NOMO-1 (cell line): Measurements from ENCODE around the gene FOXP4.

Experiments used
- DNase-seq, 2 experiments: peaks; one replicate each; lab custom pipeline; 2025; ENCODE audit not compliant: unreplicated experiment in 2 of 2; lab: John Stamatoyannopoulos, UW

The FOXP4 gene

DNA sequence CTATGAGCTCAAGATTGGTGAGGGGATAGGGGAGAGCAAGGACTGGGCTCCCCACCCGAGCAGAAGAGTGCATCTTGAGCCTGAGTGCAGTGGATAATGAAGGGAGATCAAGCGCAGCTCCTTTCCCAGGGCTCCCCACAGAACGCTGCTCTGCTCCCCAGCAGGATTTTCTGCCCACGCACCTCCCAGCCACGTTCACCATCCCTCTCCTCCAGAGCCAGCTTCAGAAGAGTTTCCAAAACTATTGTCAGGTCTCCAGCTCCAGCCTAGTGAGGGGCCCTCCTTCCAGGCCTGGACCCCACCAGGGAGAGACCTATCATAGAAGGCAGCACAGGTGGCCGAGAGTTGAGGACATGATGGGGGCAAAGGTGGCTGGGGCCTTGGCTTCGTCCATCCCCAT, 34.5 kb downstream of the FOXP4 start:
- no peak for DNase-seq

DNA sequence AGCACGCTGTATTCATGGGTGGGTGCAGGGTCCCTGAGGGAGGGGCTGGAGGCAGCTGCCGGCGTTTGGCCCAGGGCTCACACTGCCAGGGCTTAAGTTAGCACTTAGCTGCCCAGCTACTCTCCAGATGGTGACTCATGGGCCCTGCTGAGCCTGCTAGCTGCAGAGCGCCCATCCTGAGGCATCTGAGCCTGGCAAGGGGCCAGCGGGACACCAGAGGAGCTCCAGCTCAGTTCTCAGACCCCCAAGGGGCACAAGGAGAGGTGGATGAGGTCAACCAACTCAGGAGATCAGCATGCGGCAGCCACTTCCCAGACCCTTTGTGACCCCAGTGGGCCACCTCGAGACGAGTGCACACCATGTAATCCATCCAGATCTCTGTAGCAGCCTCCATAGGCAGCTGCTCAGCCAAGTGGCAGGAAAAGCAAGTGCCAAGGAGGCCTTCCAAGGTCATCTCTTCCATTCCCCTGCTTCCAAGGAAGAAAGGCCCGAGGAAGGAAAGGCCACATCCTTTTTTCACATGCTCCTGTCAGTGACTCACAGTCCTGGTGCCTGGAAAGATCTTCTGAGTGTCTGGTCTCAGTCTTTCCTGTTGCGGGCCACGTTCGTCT, 35.3 kb downstream of the FOXP4 start:
- no peak for DNase-seq

DNA sequence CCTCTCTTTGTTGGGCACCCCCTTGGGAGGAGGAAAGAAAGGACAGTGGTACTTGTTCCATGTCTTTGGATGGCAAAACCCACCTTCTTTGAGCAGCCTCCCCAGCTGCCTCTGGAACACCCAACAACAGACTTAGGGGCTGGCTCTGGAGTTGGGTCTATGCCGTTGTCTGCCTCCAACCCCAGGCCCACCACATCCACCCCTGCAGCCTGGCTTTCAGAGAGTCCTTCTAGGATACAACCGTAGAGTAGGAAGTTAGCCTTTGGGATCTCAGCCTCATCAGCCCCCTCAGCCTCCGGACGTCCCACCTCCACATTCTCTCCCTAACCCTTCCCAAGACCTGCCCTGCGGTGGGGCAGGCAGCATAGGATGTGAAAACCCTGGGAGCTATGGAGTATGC, 36.4 kb downstream of the FOXP4 start:
- DNase-seq = no peak

DNA sequence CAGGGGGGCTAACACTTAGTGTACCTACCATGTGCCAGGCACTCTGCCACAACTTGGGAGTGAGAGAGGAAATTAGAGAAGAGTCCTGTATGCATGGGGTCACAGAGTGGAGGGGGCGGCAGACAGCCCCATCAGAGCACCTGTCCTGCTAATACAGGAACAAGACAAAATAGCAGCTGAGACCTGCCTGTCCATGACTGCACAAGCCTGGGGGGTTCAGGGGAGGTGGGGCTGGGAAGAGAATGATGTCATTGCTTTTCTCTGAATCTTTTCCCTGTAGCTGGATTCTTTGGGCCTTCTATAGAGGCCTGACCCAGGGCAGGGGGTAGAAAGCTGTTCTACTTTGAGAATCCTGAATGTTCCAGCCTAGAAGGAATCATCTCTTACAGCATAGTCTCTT, 37.4 kb downstream of the FOXP4 start:
- DNase-seq = no peak

DNA sequence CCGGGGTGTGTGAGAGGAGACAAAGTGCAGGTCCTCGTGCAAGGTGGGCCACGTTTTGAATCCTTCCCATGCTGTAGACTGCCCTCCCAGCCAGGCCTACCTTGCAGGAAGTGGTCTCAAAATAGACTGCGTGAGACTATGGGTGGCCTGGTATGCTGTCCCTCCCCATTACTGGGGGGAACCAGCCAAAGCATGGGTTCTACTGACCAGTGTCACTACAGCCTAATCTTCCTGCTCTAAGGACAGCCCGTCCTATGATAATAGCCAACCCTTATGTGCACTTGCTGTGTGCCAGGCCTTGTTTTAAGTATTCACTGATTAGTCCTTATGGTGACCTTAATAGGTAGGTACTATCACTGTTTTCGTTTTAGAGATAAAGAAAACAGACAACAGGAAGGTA, 38.0 kb downstream of the FOXP4 start:
- no peak for DNase-seq

DNA sequence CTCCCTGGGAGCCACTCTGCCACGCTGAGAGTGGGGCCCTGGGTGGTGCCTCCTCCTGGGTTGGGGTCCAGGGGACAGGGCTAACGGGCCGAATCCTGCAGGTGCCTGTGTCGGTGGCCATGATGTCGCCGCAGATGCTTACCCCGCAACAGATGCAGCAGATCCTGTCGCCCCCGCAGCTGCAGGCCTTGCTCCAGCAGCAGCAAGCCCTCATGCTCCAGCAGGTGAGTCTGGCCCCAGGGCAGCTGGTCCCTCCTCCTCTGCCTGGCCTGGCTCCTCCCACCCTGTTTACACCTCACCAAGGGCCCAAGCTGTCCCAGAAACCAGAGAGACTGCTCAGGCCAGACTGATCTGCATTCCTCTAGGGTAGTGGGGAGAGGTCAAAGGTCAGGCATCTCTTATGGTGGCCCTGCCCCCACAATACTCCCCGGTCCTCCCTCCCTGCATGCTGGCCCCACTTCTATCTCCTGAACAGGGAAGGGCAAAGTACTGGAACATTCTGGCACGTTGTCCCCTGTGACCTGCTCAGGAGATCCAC, 38.6 kb downstream of the FOXP4 start:
- no peak for DNase-seq

DNA sequence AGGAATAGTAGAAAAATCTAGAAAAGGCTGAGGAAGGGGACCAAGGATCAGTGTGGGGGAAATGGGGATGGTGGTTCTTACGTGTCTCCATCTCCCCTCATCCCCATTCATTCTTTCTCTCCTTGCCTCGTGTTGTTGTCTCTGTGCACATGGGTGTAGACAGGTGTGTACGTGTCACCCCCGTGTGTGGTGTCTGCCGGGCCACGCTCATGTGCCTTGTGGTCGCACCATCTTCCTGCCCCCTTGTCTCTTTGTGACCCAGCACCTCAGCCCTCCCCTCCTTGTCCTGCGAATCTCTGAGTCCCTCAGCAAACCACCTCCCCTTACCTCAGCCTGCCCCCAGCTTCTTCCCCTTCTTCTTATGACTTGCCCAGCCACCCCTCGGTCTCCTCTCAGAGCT, 39.4 kb downstream of the FOXP4 start:
- DNase-seq = no peak

DNA sequence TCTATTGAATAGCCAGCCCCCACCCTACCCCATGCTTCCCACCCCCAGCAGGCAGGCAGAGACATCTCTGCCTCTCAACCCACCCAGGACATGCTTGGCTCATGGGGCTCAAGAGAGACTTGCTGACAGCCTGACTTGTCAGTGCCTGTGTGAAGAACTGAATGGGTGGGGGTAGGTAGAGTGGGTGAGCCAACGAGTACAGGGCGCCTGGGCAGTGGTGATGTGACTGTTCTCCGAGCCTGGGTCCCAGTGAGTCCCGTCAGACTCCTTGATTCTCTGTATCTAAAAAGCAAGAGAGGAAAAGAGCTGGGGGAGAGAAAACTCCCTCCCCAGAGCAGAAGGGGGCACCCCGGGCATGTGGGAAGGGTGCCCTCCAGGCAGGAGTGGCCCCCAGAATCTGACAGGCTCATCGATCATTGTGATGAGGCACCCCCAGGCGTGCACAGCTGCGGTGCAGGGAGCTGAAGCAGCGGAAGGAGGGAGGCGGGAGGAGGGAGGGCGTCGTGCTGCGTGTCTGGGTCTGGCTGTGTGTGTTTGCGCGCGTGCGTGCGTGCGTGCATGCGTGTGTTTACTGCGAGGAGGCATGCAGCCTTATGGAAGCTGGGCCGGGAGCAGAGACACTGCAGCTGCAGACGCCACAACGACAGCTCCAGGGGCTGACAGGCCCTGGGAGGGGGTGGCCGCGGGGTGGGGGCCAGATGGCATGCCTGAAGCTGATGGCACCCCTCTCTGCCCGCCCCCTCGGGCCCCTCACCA, 40.2 kb downstream of the FOXP4 start:
- no peak for DNase-seq

DNA sequence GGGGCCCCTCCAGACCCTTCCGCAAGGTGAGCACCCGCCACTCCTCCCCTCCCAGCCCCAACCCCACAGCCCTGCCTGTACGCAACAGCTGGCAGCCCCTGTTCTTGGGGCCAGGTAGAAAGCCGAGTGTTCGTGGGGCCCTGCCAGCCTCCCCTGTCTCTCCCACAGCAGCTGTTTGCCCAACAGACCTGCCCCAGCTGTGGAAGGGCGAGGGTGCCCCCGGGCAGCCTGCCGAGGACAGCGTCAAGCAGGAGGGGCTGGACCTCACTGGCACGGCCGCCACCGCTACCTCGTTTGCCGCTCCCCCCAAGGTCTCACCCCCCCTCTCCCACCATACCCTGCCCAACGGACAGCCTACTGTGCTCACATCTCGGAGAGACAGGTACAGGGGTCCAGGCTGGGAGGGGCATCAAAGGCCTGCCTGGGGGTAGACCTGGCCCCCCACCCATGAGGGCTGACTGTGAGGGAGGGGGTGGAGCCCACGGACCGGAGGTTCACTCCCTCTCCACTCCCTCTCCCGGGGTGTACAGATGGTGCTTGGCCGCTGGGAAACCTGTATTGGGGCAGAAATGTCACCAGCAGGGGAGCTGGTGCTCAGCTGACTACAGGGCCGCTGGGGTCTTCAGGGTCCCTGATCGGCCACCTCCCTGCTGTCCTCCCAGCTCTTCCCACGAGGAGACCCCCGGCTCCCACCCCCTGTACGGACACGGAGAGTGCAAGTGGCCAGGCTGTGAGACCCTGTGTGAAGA, 41.1 kb downstream of the FOXP4 start:
- no peak for DNase-seq

DNA sequence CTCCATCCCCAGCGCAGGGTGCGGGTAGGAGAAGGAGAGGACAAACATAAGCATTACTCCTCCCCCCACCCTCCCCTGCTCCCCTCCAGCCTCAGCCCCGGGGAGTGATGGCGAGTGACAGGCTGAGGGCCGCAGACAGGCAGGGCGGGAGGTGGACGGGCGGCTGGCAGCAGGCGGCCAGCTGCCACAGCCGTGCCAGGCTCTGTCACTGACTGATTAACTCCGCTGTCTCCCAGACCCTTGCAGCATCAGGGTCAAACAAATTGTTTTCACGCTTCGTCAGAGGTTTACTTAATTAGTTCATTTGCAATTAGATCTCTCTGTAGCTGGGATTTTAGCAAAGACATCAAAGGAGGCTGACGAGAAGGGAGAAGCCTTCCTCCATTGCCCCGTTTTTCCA, 41.9 kb downstream of the FOXP4 start:
- DNase-seq = no peak

DNA sequence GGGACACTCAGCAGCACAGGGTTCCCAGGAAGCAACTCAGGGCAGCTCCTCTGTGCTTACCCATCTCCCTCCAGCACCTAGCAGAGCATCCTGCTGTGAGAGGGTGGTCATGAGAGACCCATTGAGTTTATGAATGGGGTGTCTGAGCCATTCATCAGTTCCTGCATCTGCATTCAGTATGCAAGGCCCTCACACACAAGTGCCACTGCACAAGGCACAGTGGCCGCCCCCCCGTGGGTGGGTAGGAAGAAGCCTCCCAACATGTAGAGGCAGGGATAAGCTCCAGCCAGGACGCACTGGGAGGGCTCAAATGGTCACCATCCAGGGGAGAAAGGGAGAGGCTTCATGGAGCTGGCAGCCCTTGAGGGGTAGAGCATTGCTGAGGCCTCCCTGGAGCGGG, 43.0 kb downstream of the FOXP4 start:
- no peak for DNase-seq

DNA sequence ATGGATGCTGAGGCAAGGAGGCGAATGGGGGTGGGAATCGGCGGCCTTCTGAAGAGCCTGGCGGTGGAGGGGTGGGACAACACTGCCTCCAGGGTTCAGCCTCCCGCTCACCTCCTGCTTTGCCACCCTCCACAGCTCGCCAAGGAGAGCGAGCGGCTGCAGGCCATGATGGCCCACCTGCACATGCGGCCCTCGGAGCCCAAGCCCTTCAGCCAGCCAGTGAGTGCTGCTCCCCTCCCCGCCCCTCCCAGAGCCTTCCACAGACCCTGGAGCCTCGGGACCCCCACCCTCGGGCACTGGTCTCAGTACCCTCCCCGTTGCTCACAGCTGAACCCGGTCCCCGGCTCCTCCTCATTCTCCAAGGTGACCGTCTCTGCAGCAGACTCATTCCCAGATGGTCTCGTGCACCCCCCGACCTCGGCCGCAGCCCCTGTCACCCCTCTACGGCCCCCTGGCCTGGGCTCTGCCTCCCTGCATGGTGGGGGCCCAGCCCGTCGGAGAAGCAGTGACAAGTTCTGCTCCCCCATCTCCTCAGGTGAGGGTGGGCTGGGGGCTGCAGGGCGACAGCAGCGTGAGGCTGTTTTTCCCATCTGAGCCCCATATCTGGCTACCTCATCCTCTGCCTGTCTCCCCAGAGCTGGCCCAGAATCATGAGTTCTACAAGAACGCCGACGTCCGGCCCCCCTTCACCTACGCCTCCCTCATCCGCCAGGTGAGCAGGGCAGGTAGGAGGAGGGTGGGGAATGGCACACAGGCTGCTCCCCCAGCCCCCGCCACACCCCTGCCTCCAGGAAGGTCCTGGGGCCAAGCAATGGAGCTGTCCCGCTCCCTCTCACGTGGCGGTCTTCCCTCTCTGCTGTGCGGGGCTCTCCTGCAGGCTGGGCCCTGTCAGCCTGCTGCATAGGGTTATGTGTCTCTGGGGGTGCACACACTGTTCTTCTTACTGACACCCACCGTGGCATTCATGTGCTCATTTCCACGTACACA, 43.7 kb downstream of the FOXP4 start:
- DNase-seq = no peak

DNA sequence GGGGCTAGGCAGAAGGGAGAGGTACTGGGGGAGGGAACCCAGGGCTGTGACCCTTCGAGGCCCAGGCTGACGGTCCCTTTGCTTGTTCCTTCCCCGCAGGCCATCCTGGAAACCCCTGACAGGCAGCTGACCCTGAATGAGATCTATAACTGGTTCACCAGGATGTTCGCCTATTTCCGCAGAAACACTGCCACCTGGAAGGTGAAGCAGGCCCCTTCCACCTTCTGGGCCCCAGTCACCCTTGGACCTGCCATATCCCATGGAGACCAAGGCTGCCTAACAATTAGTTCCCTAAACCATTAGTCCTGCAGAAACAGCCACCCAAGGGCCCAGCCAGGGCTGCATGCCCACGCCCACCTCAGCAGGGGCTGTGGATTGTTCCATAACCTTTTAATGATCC, 44.9 kb downstream of the FOXP4 start:
- DNase-seq = no peak

DNA sequence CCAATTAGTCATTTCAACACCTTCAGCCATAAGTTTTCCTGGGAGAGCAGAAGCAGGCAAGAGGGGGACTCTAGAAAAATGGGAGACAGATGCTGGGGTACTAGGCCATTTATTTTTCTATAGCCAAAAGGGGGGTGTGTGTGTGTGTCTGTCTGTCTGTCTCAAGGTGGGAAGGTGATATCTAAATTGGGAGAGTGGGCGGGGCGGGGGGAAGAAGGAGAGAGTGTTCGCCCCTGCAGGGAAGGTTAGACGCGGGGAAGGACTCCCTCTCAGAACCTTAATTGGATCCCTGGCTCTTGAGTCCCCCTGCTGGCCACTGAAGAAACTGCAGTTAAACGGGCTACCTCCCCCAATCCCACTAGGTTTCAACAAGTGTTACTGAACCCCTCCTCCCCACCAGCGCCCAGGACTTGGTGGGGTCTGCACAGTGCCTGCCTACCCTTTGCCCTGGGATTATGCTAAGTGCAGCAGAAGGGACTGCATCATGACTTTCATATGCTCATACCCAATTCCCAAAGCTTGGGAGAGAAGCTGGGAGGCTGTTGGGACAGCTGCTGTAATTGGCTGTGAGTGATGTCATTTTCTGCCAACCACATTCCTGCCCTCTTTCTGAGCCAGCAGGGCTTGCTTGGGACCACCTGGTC, 45.8 kb downstream of the FOXP4 start:
- peak; percentile 26 to 55 for DNase-seq

DNA sequence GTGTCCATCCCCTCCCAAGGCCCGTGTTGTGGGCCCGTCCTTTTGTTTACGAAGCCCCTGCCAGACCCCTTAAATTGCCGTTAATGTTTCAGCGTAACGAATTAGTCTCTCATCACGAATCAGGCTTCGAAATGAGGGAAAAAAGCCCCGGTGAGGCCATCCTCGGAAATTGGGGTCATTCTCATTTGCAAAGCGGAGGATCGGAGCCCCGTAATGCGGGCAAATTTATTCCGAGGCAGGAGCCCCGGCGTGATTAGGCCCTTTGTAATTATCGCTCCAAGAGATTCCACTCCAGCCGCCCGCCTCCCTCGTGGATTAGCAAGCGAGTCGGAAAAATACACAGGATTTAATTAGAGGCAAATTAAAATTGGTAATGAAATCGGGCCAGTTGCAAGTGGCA, 47.2 kb downstream of the FOXP4 start:
- DNase-seq = no peak

DNA sequence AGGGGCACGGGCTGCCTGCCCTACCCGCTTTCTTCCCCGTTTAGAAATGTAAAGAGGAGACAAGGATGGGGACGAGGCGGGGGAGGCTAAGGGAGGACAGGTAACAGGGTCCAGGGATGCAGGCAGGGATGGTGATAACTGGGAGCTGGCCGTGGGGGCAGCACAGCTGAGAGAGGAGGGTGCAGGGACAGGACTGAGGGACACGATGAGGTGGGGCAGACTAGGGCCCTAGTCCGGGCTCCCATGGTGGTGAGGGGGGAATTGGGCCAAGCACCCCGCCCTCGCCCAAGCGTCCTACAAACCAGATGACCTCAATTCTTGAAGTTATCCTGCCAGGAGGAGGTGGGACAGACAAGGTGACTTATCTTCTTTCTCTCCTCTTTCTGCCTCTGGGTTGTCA, 47.7 kb downstream of the FOXP4 start:
- DNase-seq = no peak

DNA sequence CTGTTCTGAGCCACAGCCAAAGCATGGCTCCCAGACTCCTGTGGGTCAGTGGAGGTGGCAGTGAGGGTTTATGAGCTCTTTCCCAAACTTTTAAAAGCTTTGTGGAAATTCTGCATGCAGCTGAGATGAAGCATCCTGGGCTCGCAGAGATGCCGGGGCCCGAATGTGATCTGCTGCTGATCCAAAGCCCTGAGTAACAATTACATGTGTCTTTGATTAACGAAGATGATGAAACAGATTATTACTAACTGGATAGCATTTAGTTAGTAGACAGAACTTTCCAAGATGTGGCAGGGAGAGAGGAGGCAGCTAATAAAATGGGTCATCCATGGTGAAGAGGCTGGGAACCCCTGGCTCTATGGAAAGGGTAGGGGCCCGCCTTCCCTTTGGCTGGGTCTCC, 48.1 kb downstream of the FOXP4 start:
- DNase-seq = no peak

DNA sequence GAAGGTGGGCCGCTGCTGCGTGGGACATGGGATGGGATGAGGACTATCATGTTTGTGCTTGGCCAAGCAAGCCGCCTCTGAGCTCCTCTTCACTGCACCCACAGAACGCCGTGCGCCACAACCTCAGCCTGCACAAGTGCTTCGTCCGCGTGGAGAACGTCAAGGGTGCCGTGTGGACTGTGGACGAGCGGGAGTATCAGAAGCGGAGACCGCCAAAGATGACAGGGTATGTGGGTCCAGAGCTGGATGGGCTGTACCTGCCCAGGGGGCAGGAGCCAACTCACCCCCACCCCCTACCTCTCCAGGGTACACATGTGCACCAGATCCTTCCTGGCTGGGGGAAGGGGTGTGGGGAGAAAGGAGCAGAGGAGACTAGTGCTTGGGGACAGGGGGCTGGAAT, 48.6 kb downstream of the FOXP4 start:
- no peak for DNase-seq

DNA sequence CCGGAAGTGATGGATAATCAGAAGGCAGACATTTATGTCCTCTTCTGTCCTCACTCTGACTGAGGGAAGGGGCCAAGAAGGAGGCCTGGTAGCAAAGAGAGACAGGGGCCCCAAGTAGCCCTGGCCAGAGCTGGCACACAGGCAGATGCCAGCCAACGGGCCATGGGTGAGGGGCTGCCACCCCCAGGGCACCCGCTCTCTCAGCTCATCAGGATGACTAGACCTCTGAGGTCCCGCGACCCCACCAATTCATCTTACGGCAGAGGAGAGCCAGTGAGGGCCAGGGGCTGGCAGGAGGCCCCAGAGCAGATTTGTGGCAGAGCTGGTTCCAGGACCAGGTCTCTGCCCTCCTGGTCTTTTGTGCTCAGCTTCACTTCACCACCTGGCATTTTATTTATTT, 49.0 kb downstream of the FOXP4 start:
- no peak for DNase-seq

DNA sequence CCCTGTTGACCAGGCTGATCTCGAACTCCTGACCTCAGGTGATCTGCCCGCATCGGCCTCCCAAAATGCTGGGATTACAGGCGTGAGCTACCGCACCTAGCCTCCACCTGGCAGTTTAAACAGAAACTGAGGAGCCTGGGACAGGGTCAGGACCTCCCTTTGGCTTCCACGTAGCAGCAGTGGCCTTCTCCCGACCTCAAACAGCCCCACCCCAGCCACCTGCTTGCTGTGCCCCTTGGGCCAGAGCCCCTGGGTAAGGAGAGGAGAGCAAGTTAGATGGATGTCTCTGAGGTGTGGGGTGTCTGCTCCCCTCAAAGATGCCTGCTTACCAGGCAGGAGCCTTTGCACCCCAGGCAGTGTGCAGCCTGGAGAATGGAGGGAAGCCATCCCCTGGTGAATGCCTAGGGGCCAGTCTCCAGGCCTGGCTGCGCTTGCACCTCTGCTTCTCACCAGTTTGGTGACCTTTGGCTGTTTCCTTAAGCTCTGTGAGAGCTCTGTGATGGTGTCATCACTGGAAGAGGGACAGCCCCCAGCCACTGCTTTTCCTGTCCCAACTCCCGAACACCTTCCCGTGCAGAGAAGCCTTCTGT, 50.0 kb downstream of the FOXP4 start:
- no peak for DNase-seq
